ENCODE measurements around the gene NUDT22. TPM values are rescaled to one million over a fixed set of nuclear protein-coding genes. Genes with fewer than 3 reads are reported as not detected.

The NUDT22 gene, protein sequence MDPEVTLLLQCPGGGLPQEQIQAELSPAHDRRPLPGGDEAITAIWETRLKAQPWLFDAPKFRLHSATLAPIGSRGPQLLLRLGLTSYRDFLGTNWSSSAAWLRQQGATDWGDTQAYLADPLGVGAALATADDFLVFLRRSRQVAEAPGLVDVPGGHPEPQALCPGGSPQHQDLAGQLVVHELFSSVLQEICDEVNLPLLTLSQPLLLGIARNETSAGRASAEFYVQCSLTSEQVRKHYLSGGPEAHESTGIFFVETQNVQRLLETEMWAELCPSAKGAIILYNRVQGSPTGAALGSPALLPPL
- 10 to 100 TPM; 37.8 to 58.7 (median 48.6) TPM for total RNA-seq

DNA sequence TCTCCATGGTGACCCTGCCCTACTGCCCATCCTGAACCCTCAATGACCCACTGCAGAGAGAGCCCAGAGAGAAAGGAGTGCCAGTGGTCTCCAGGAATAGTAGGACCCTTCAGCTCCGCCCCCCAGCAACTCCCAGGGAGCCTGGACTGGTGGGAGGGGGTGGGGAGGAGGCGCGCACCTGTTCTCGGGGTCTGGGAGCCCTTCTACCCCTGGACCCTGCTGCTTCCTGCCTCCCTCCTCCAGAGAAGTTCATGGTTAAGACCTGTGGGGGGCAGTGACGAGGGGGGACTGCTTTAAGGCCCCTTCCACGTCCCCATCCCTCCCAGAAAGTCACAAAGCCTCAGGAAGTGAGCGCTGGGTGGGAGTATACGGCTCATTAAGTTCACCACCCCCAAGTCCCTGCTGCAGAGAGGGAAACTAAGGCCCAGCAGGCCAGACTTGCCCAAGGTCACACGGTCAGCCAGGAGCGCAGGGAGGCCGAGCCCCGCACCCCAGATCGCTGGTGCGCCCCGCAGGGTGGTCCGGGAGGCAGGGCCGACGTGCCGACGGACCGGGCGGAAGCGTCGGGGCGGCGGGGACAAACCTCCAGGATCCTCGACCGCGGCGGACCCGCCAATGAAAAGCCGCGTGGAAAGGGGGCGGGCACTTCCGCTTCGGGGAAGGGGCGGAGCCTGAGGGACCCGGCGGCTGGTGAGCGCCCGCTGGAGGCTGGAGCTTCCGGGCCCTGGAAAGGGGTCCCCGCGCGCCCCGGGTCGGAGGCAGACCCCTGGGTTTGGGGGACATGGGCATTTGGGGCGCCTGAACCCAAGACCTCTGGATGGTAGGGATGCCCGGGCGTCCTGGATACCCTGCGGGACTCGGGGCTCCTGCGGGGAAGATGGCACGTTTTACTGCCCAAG is at the start of gene NUDT22, which contains the start of gene TRPT1:
Gene NUDT22 (plus strand): TSS at position 667 of the 899 bp plus-strand sequence. CDS start 379 bp downstream, outside the sequence.
Gene TRPT1 (minus strand): TSS at position 579 of the 899 bp plus-strand sequence. CDS start 326 bp downstream, at position 253.
- peak; percentile 98 for DNase-seq (ENCODE audit: extremely low spot score)
- peak within 1 kb of the TSS; percentile 87 to 93 (median 90) for H3K27ac ChIP-seq (replicated peaks in 1 of 4)
- TF ChIP-seq POLR2AphosphoS5 (IDR thresholded peaks at IDR 0.05) (peak; percentile 94), EP300 (IDR thresholded peaks at IDR 0.05) (no peak), POLR2A (IDR thresholded peaks at IDR 0.05; ENCODE audit: low read depth) (peak; percentile 94)
- TF ChIP-seq, protein P1, sequence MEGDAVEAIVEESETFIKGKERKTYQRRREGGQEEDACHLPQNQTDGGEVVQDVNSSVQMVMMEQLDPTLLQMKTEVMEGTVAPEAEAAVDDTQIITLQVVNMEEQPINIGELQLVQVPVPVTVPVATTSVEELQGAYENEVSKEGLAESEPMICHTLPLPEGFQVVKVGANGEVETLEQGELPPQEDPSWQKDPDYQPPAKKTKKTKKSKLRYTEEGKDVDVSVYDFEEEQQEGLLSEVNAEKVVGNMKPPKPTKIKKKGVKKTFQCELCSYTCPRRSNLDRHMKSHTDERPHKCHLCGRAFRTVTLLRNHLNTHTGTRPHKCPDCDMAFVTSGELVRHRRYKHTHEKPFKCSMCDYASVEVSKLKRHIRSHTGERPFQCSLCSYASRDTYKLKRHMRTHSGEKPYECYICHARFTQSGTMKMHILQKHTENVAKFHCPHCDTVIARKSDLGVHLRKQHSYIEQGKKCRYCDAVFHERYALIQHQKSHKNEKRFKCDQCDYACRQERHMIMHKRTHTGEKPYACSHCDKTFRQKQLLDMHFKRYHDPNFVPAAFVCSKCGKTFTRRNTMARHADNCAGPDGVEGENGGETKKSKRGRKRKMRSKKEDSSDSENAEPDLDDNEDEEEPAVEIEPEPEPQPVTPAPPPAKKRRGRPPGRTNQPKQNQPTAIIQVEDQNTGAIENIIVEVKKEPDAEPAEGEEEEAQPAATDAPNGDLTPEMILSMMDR (IDR thresholded peaks at IDR 0.05): peak in 2 of 3 experiments; percentile 22 to 36
- no peaks in the 10 kb centered on the region for H3K9me3 ChIP-seq
- intact Hi-C loops (cut with DNase I): loop anchor here (5.0 kb wide), 1 partner anchor 39 kb away; the partner anchor contains the start of gene STIP1
- H3K36me3 ChIP-seq: peaks cover 4 to 32% (median 17%) of the 10 kb centered on the region in 4 donors
- WGBS: 17% methylated on average over 4 of the region's 54 CpGs
- H3K27me3 ChIP-seq: no peaks in the 10 kb centered on the region
- peak within 1 kb of the TSS; percentile 69 to 80 (median 71) for H3K4me3 ChIP-seq
- H3K4me1 ChIP-seq: peaks cover 30 to 57% (median 51%) of the 10 kb centered on the region in 4 donors

DNA sequence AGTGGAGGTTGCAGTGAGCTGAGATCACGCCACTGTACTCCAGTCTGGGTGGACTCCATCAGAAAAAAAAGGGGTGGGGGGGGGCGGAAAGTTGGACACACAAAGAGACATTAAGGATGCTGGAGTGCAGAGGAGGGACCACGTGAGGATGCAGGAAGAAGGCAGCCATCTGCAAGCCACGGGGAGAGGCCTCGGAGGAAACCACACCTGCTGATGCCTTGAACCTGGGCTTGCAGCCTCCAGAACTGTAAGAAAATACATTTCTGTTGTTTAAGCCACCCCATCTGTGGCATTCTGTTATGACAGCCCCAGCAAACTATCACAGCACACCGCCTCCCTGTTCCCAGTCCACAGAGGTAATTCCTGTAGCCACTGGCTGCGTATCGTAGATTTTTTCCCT is 49.3 kb upstream of the NUDT22 start:
- Histone ChIP-seq H3K27ac (replicated peaks in 1 of 4) (no peak overlapping the region), H3K4me1 (peaks cover 13 to 18% (median 14%) of the 10 kb centered on the region in 4 donors), H3K9me3 (no peaks in the 10 kb centered on the region), H3K36me3 (no peaks in the 10 kb centered on the region), H3K27me3 (no peaks in the 10 kb centered on the region), H3K4me3 (no peak overlapping the region)
- TF ChIP-seq, protein P1 (IDR thresholded peaks at IDR 0.05): no peak
- no peak for TF ChIP-seq POLR2A (IDR thresholded peaks at IDR 0.05; ENCODE audit: low read depth)
- TF ChIP-seq POLR2AphosphoS5 (IDR thresholded peaks at IDR 0.05): no peak
- no peak for TF ChIP-seq EP300 (IDR thresholded peaks at IDR 0.05)
- DNase-seq (ENCODE audit: extremely low spot score): no peak
- 86% methylated on average over 8 of the region's 8 CpGs for whole genome bisulfite sequencing
- intact Hi-C loops (cut with DNase I): no loop called here

DNA sequence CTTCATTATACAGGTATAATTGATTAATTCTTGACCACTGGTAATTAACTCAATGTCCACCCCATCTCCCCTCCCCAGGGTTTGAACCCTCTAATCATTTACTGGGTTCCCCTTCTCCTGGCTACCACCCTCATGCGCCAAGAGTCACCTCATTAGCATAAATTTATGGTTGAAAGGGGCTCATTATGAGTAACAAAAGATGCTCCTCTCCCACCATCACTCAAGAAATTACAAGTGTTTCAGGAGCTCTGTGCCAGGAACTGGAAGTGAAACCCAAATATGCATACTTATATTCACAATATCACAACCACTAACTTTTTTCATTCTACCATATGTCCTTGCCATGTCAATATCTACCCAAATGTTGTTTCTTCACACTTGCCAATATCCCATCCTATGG is 47.9 kb upstream of the NUDT22 start:
- H3K27me3 ChIP-seq: no peaks in the 10 kb centered on the region
- TF ChIP-seq EP300 (IDR thresholded peaks at IDR 0.05) (no peak), POLR2AphosphoS5 (IDR thresholded peaks at IDR 0.05) (no peak), POLR2A (IDR thresholded peaks at IDR 0.05; ENCODE audit: low read depth) (no peak)
- TF ChIP-seq, protein P1 (IDR thresholded peaks at IDR 0.05): no peak
- no peaks in the 10 kb centered on the region for H3K36me3 ChIP-seq
- no peak overlapping the region for H3K27ac ChIP-seq (replicated peaks in 1 of 4)
- no peak overlapping the region for H3K4me3 ChIP-seq
- 93% methylated on average over 1 of the region's 1 CpG for WGBS
- no peak for DNase-seq (ENCODE audit: extremely low spot score)
- no peaks in the 10 kb centered on the region for H3K9me3 ChIP-seq
- H3K4me1 ChIP-seq: peaks cover 23 to 33% (median 27%) of the 10 kb centered on the region in 4 donors
- intact Hi-C loops (cut with DNase I): no loop called here

DNA sequence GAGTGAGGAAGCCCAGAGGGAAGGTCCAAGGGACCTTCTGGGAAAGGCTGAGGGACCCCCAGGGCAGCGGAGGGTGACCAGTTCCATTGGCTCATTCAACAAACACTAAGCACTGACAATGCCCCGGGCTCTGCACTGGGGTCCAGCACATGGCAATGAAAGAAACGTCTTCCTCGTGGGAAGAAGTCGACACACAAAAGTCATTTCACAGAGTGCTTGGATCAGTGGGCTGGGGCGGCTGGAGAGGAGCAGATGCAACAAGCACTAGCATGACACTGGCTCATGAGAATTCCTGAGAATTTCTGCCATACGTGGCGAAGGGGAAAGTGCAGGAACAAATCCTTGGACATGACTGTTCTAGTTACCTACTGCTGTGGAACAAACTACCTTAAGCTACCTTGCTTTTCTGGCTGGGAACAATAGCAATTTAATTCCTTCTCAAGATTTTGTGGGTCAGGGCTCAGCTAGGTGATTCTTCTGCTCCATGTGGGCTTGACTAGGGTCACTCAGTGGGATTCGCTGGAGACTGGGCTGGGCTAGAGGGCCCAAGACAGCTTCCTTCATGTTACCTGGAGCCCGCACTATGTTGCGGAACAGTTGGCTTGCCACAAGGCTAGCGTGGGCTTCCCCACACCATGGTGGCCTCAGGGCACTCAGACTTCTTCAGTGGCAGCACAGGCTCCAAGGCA is 47.0 kb upstream of the NUDT22 start:
- no peaks in the 10 kb centered on the region for H3K36me3 ChIP-seq
- H3K27ac ChIP-seq (replicated peaks in 1 of 4): no peak overlapping the region
- no peaks in the 10 kb centered on the region for H3K27me3 ChIP-seq
- DNase-seq (ENCODE audit: extremely low spot score): no peak
- H3K4me1 ChIP-seq: peaks cover 30 to 42% (median 36%) of the 10 kb centered on the region in 4 donors
- H3K4me3 ChIP-seq: no peak overlapping the region
- TF ChIP-seq EP300 (IDR thresholded peaks at IDR 0.05): no peak
- TF ChIP-seq, protein P1 (IDR thresholded peaks at IDR 0.05): no peak
- TF ChIP-seq POLR2AphosphoS5 (IDR thresholded peaks at IDR 0.05): no peak
- TF ChIP-seq POLR2A (IDR thresholded peaks at IDR 0.05; ENCODE audit: low read depth): no peak
- WGBS: 96% methylated on average over 12 of the region's 12 CpGs
- intact Hi-C loops (cut with DNase I): no loop called here
- H3K9me3 ChIP-seq: no peaks in the 10 kb centered on the region
